K562 (cell line): ENCODE measurements around the gene LNX2. TPM values are rescaled to one million over a fixed set of nuclear protein-coding genes. Genes with fewer than 3 reads are reported as not detected.
A peak's percentile ranks its signal among the peaks of the same experiment; 100 is the strongest.

Source experiments
- ATAC-seq: fragments of 200-7000 bp; cut with Tn5 transposase; 3 replicates; pipeline ENCODE4 v1.9.1; 2020; ENCODE audit warnings: moderate library complexity
- BruUV-seq: library from RNA; stranded (reverse); fragments of 400-500 nt; replicated peaks from 2 replicates; lab custom pipeline; 2021; lab: Mats Ljungman, UMichigan
- CTCF ChIA-PET: fragments of 300-600 bp; formaldehyde crosslinking; extraction: SDS; loops from one replicate; lab custom pipeline; 2021; ENCODE audit warnings: low intra/inter-chr PET ratio; lab: Yijun Ruan, JAX
- POLR2A ChIA-PET: fragments of 300-600, 350-650 bp; sonication (Branson Sonifier 250); formaldehyde crosslinking; extraction: SDS; loops from one replicate; lab custom pipeline; 2021; ENCODE audit warnings: antibody characterized with exemption, inconsistent platforms; lab: Yijun Ruan, JAX
- DNase-seq, 4 experiments: peaks; one replicate each; pipeline versions ENCODE4 v3.0.0 to v3.0.0-alpha.2; 2011 to 2018; ENCODE audit warnings: low spot score in 3 of 4, mixed read lengths in 3 of 4; ENCODE audit errors: extremely low read depth in 1 of 4
- FAIRE-seq: peaks from 2 replicates; lab custom pipeline; 2011; peaks lifted over from hg19 to GRCh38; lab: Jason Lieb, UNC
- H2AFZ ChIP-seq: 2 replicates; pipeline ENCODE4 v1.6.0; 2011; ENCODE audit warnings: low read depth, low read length, control low read depth, inconsistent platforms
- H3K27ac ChIP-seq: fragments of 200-600 bp; 3 replicates; pipeline ENCODE4 v1.8.0; 2011; ENCODE audit warnings: low read depth, mild to moderate bottlenecking, control low read depth, inconsistent platforms, low read length, moderate library complexity, mixed read lengths; ENCODE audit errors: extremely low read depth
- H3K27me3 ChIP-seq, 2 experiments: fragments of 300-600 bp in 1 of 2; 2 replicates in 1 of 2; 3 replicates in 1 of 2; pipeline versions ENCODE4 v1.6.0 to v1.8.0; 2011; ENCODE audit warnings: inconsistent platforms in 2 of 2, low read length in 2 of 2, mild to moderate bottlenecking in 1 of 2, mixed read lengths in 1 of 2, moderate library complexity in 1 of 2; ENCODE audit not compliant: control insufficient read depth in 2 of 2, insufficient read depth in 2 of 2
- H3K36me3 ChIP-seq: fragments of 300-600 bp; 3 replicates; pipeline ENCODE4 v1.8.0; 2011; ENCODE audit warnings: mild to moderate bottlenecking, low read length, inconsistent platforms; ENCODE audit not compliant: control insufficient read depth, insufficient read depth
- H3K4me1 ChIP-seq, 2 experiments: fragments of 200-600 bp in 1 of 2; replicated peaks in 1 of 2; 2 replicates in 1 of 2; 3 replicates in 1 of 2; pipeline versions ENCODE4 v1.5.1 to v1.8.0; 2011; ENCODE audit warnings: inconsistent platforms in 2 of 2, low read length in 2 of 2, mild to moderate bottlenecking in 1 of 2, mixed read lengths in 1 of 2, moderate library complexity in 1 of 2; ENCODE audit not compliant: control insufficient read depth in 2 of 2, insufficient read depth in 2 of 2
- H3K4me2 ChIP-seq: 2 replicates; pipeline ENCODE4 v1.6.1; 2011; ENCODE audit warnings: low read length, control low read depth, inconsistent platforms, mixed read lengths; ENCODE audit not compliant: insufficient read depth
- H3K4me3 ChIP-seq: fragments of 200-600 bp; sonication (generic), shearing (Covaris generic); 2 replicates; pipeline ENCODE4 v1.5.1; 2016; ENCODE audit warnings: control low read depth, inconsistent platforms
- H3K79me2 ChIP-seq: fragments of 200-600 bp; 3 replicates; pipeline ENCODE4 v1.8.0; 2011; ENCODE audit warnings: low read length, inconsistent platforms; ENCODE audit not compliant: control insufficient read depth, insufficient read depth
- H3K9ac ChIP-seq, 2 experiments: 2 replicates each; pipeline versions ENCODE4 v1.6.0 to v1.6.1; 2011; ENCODE audit warnings: low read depth in 2 of 2, low read length in 2 of 2, control low read depth in 1 of 2, inconsistent platforms in 1 of 2, mild to moderate bottlenecking in 1 of 2, mixed read lengths in 1 of 2; ENCODE audit not compliant: insufficient read depth in 1 of 2
- H3K9me1 ChIP-seq: one replicate; pipeline ENCODE4 v1.6.0; 2011; ENCODE audit warnings: inconsistent platforms, mild to moderate bottlenecking, low read length, moderate library complexity; ENCODE audit not compliant: control insufficient read depth, insufficient read depth
- H3K9me3 ChIP-seq: replicated peaks from 2 replicates; pipeline ENCODE4 v1.5.1; 2011; ENCODE audit warnings: low read depth, low read length, inconsistent platforms; ENCODE audit not compliant: control insufficient read depth, insufficient read depth
- H4K20me1 ChIP-seq: replicated peaks from 2 replicates; pipeline ENCODE4 v1.6.1; 2011; ENCODE audit warnings: low read length, inconsistent platforms, mixed read lengths; ENCODE audit not compliant: control insufficient read depth, insufficient read depth
- ATF7 ChIP-seq: fragments of 450-650 bp; IDR thresholded peaks from 2 replicates; pipeline ENCODE4 v1.7.1; 2014; ENCODE audit warnings: mild to moderate bottlenecking, moderate library complexity
- C11orf30 ChIP-seq: fragments of 450-650 bp; IDR thresholded peaks from 2 replicates; pipeline ENCODE4 v1.6.1; 2016; ENCODE audit warnings: low read depth, mild to moderate bottlenecking
- CREM ChIP-seq: IDR thresholded peaks from 2 replicates; pipeline ENCODE4 v1.6.1; 2014; ENCODE audit warnings: antibody characterized with exemption, low read depth
- DACH1 ChIP-seq: fragments of 450-650 bp; IDR thresholded peaks from 2 replicates; pipeline ENCODE4 v1.6.1; 2018; ENCODE audit not compliant: partially characterized antibody
- DPF2 ChIP-seq: fragments of 450-650 bp; IDR thresholded peaks from 2 replicates; pipeline ENCODE4 v1.6.1; 2016
- ESRRA ChIP-seq: fragments of 450-650 bp; IDR thresholded peaks from 2 replicates; pipeline ENCODE4 v1.6.1; 2014; ENCODE audit warnings: low read depth, mild to moderate bottlenecking, moderate library complexity, borderline replicate concordance
- FOXM1 ChIP-seq, 2 experiments: fragments of 450-650 bp in 1 of 2; sonication (generic) in 1 of 2; formaldehyde crosslinking in 1 of 2; IDR thresholded peaks; 2 replicates each; pipeline versions ENCODE4 v1.6.1 to v1.9.0; 2017 to 2022; ENCODE audit warnings: low read depth in 2 of 2, mild to moderate bottlenecking in 2 of 2, missing genetic modification reagents in 1 of 2, moderate library complexity in 1 of 2
- GTF2A2 ChIP-seq: IDR thresholded peaks from 2 replicates; pipeline ENCODE4 v1.6.1; 2016; ENCODE audit warnings: mild to moderate bottlenecking, missing genetic modification characterization, missing compliant biosample characterization
- KDM1A ChIP-seq, 2 experiments: fragments of 450-650 bp; IDR thresholded peaks; 2 replicates each; pipeline ENCODE4 v1.6.1; 2016; ENCODE audit warnings: mild to moderate bottlenecking in 2 of 2
- KHSRP ChIP-seq: fragments of 450-650 bp; IDR thresholded peaks from 2 replicates; pipeline ENCODE4 v1.6.1; 2017
- MTA1 ChIP-seq: fragments of 450-650 bp; IDR thresholded peaks from 2 replicates; pipeline ENCODE4 v1.6.1; 2017; ENCODE audit warnings: borderline replicate concordance
- MYC ChIP-seq, 2 experiments: fragments of 250-450 bp in 1 of 2; sonication (Bioruptor Pico) in 1 of 2; IDR thresholded peaks; 2 replicates each; pipeline versions ENCODE4 v1.5.1 to v1.6.1; 2012 to 2021; ENCODE audit warnings: low read depth in 2 of 2, borderline replicate concordance in 1 of 2, improper control_type of control experiment in 1 of 2, low read length in 1 of 2, mild to moderate bottlenecking in 1 of 2, moderate library complexity in 1 of 2
- NCOA6 ChIP-seq: fragments of 450-650 bp; IDR thresholded peaks from 2 replicates; pipeline ENCODE4 v1.6.1; 2017; ENCODE audit warnings: mild to moderate bottlenecking
- RBM22 ChIP-seq: fragments of 200-400 bp; formaldehyde crosslinking; IDR thresholded peaks from 2 replicates; pipeline ENCODE4 v1.6.1; 2018; ENCODE audit warnings: low read length, low read depth; ENCODE audit not compliant: poor library complexity, severe bottlenecking
- RBM25 ChIP-seq: fragments of 200-400 bp; formaldehyde crosslinking; IDR thresholded peaks from 2 replicates; pipeline ENCODE4 v1.6.1; 2018; ENCODE audit warnings: low read length, low read depth, moderate library complexity; ENCODE audit not compliant: severe bottlenecking
- RFX1 ChIP-seq: fragments of 450-650 bp; IDR thresholded peaks from 2 replicates; pipeline ENCODE4 v1.6.1; 2016; ENCODE audit warnings: mild to moderate bottlenecking, moderate library complexity
- SMARCB1 ChIP-seq: IDR thresholded peaks from 2 replicates; pipeline ENCODE4 v1.6.1; 2011; ENCODE audit warnings: improper control_type of control experiment, low read depth; ENCODE audit not compliant: insufficient read length
- SMARCE1 ChIP-seq: fragments of 450-650 bp; IDR thresholded peaks from 2 replicates; pipeline ENCODE4 v1.7.1; 2016; ENCODE audit warnings: mild to moderate bottlenecking
- TAF1 ChIP-seq: IDR thresholded peaks from 2 replicates; pipeline ENCODE4 v1.6.1; 2011; ENCODE audit warnings: mild to moderate bottlenecking, low read length, moderate library complexity; ENCODE audit not compliant: insufficient read depth, control insufficient read depth, severe bottlenecking; ENCODE audit errors: extremely low read depth
- TEAD1 ChIP-seq, 2 experiments: fragments of 450-650 bp in 1 of 2; sonication (generic) in 1 of 2; formaldehyde crosslinking; IDR thresholded peaks; 2 replicates each; pipeline versions ENCODE4 v1.4.0 to v1.8.0; 2020 to 2022; ENCODE audit warnings: mild to moderate bottlenecking in 2 of 2, missing genetic modification reagents in 1 of 2
- XRCC3 ChIP-seq: fragments of 450-650 bp; IDR thresholded peaks from 2 replicates; pipeline ENCODE4 v1.6.1; 2017; ENCODE audit warnings: mild to moderate bottlenecking, moderate library complexity
- ZBED1 ChIP-seq: IDR thresholded peaks from 2 replicates; pipeline ENCODE4 v1.6.1; 2014
- ZNF212 ChIP-seq: fragments of 450-650 bp; formaldehyde crosslinking; IDR thresholded peaks from 2 replicates; pipeline ENCODE4 v1.4.0; 2020; ENCODE audit warnings: mild to moderate bottlenecking
- ZNF274 ChIP-seq: IDR thresholded peaks from 2 replicates; pipeline ENCODE4 v1.6.1; 2011; ENCODE audit warnings: low read depth, mild to moderate bottlenecking, low read length, moderate library complexity, borderline replicate concordance
- ZNF778 ChIP-seq: fragments of 450-650 bp; formaldehyde crosslinking; IDR thresholded peaks from 2 replicates; pipeline ENCODE4 v1.4.0; 2020; ENCODE audit warnings: mild to moderate bottlenecking, moderate library complexity
- WGBS: fragments of 100-300 bp; shearing (Covaris generic); methylation state at CpG from one replicate; pipeline ENCODE4 v1.1.6; 2016; ENCODE audit warnings: low coverage, mixed read lengths; ENCODE audit not compliant: insufficient coverage; ENCODE audit errors: missing lambda C conversion rate; 5-methylcytosine and 5-hydroxymethylcytosine counted together
- in situ Hi-C: fragments of 300-500 bp; cut with MboI; formaldehyde crosslinking; loops from 4 replicates; pipeline ENCODE4 v1.15.0; 2018; ENCODE audit warnings: inconsistent platforms, mixed read lengths
- intact Hi-C: fragments of 100-400 bp; cut with micrococcal nuclease; formaldehyde crosslinking; loops from 2 replicates; pipeline ENCODE4 v1.14.2; 2022
- polyA plus RNA-seq, 8 experiments: library from polyadenylated mRNA; depleted of rRNA in 4 of 8; stranded (reverse) in 5 of 8; unstranded in 3 of 8; fragments of >200 nt; fragmentation: Nextera tagmentation in 2 of 8; fragmentation: Illumina TruSeq in 1 of 8; extraction: Ambion mirVana in 2 of 8; extraction: Trizol in 1 of 8; gene quantifications; 2 replicates each; pipeline versions ENCODE4 v1.2.1 to v1.2.3, GENCODE V29; 2011 to 2014; ENCODE audit warnings: inconsistent platforms in 1 of 8, missing spikeins in 1 of 8
- total RNA-seq, 7 experiments: library from RNA; depleted of rRNA in 6 of 7; stranded (reverse); fragments of >200 nt in 6 of 7; fragmentation: Illumina TruSeq in 2 of 7; extraction: Trizol in 2 of 7; gene quantifications; 2 replicates each; pipeline versions ENCODE4 v1.2.1 to v1.2.3, GENCODE V29; 2011 to 2021; ENCODE audit warnings: low replicate concordance in 1 of 7
- TF ChIP-seq, protein P1 (sequence below): sonication (generic); formaldehyde crosslinking; IDR thresholded peaks from 2 replicates; pipeline ENCODE4 v1.8.0; 2022; ENCODE audit warnings: missing genetic modification reagents, mild to moderate bottlenecking, borderline replicate concordance

Gene LNX2
- total and polyA plus RNA-seq, 9 of the 15 experiments (the other 6 are each of a cell fraction or from before 2014, with no cell fraction given), result 1.5 to 5.5 (median 4.0) TPM

- intact Hi-C loops, result no loop called here
- no peaks in the 10 kb centered on the region; the same call in 2 of the 3 replicates for H3K79me2 ChIP-seq
- H4K20me1 ChIP-seq, result no peaks in the 10 kb centered on the region
- no peaks in the 10 kb centered on the region for H3K9me1 ChIP-seq
- H3K9me3 ChIP-seq, result no peaks in the 10 kb centered on the region
- POLR2A ChIA-PET, result interaction anchor here (1.3 kb wide), 1 partner anchor 14 kb away, joined by 4 read pairs; no protein-coding TSS in a partner anchor
- H3K4me3 ChIP-seq, result no peak overlapping the region
- 46% methylated on average over 5 of the region's 5 CpGs for WGBS
- BruUV-seq, result no TSS peak
- H3K4me2 ChIP-seq, result no peak overlapping the region
- DNase-seq (peak in 3 of 4 experiments; percentile 10 to 31 (median 20)), FAIRE-seq (no peak), ATAC-seq (peak; percentile 41; the same call in 2 of the 3 replicates)
- H2AFZ ChIP-seq, result no peak overlapping the region
- in situ Hi-C loops, result no loop called here
- no peaks in the 10 kb centered on the region for H3K36me3 ChIP-seq
- H3K9ac ChIP-seq, result no peak overlapping the region
- CTCF ChIA-PET, result no interaction called here
- no peak overlapping the region for H3K27ac ChIP-seq
- H3K27me3 ChIP-seq, result no peaks in the 10 kb centered on the region
- peaks cover 0 to 25% of the 10 kb centered on the region in 2 experiments; a peak in 4 of 5 replicates for H3K4me1 ChIP-seq
- TF ChIP-seq TAF1 (no peak), RBM25 (no peak), MYC (IDR thresholded peaks at IDR 0.05; ENCODE audit: low read depth, low read length) (no peak), MYC (CRISPR knock-in tag; IDR thresholded peaks at IDR 0.05; ENCODE audit: borderline replicate concordance, low read depth) (no peak), C11orf30 (no peak), GTF2A2 (tag) (no peak), XRCC3 (no peak), SMARCE1 (no peak), FOXM1 (IDR thresholded peaks at IDR 0.05; ENCODE audit: low read depth) (no peak), FOXM1 (CRISPR knock-in tag; IDR thresholded peaks at IDR 0.05; ENCODE audit: low read depth) (no peak), TEAD1 (CRISPR knock-in tag; IDR thresholded peaks at IDR 0.05) (peak; percentile 68 to 69; a peak in 2 of 4 replicates), MTA1 (no peak), RFX1 (peak; percentile 83), CREM (no peak), DPF2 (peak; percentile 62; the same call in 1 of the 2 replicates), ZNF212 (CRISPR knock-in tag) (no peak), ZNF778 (CRISPR knock-in tag) (no peak), ZBED1 (no peak), SMARCB1 (no peak), NCOA6 (no peak), KHSRP (no peak), RBM22 (no peak), KDM1A (IDR thresholded peaks at IDR 0.05) (no peak), ATF7 (no peak), DACH1 (no peak), ZNF274 (no peak), ESRRA (no peak)
- TF ChIP-seq, protein P1, sequence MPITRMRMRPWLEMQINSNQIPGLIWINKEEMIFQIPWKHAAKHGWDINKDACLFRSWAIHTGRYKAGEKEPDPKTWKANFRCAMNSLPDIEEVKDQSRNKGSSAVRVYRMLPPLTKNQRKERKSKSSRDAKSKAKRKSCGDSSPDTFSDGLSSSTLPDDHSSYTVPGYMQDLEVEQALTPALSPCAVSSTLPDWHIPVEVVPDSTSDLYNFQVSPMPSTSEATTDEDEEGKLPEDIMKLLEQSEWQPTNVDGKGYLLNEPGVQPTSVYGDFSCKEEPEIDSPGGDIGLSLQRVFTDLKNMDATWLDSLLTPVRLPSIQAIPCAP (CRISPR knock-in tag), result no peak
These were observed 20.3 kb downstream of the LNX2 start for GRCh38 chr13:27599845-27600553.
